Suppressor macrophage (primary cell): ENCODE data around the gene SERINC5.
A peak's percentile ranks its signal among the peaks of the same experiment; 100 is the strongest.
"Not testable (repeated sequence)": the region's sequence is repeated elsewhere in the genome, so short reads cannot be mapped to it uniquely, and the experiment has no call there.

Experiments
- DNase-seq, 4 experiments: peaks; one replicate each; pipeline ENCODE4 v3.0.0-alpha.2; 2020 to 2022

SERINC5 gene

GRCh38 chr5:80129146-80129545 is 126.7 kb downstream of the SERINC5 start:
- DNase-seq, result no peak

GRCh38 chr5:80128141-80128540 is 127.7 kb downstream of the SERINC5 start:
- no peak for DNase-seq

GRCh38 chr5:80127116-80127552 is 128.7 kb downstream of the SERINC5 start:
- DNase-seq, result peak; percentile 77 to 95 (median 88)

DNA sequence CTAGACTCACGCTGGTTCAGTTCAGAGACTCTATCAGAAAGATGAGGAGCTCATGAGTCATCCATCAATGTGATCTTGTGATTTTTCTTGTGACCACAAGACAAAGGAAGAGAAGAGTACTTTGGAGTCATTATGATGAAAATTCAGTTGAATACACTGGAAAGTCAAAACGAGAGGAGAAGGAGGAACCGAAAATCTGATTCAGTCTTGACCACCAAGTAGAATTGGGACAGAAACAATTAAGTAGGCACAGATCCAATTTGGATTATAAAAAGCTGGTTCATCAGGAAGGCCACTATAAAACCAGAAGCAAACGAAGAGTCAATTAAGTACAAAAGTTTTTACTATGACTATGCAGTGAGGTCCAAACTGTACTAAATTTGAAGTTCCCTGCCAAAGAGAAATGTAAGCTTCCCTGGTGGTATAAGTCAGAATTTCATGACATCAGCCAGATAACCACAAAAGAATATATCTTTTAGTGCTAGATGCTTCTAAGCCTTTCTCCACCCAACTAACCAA is 129.8 kb downstream of the SERINC5 start:
- DNase-seq, result peak; percentile 84 to 99 (median 91)

- peak; percentile 53 to 87 (median 72) for DNase-seq
Observed at GRCh38 chr5:80125022-80125961, 130.6 kb downstream of the SERINC5 start.

GRCh38 chr5:80124121-80124918 is 131.5 kb downstream of the SERINC5 start:
- DNase-seq, result peak in 3 of 4 experiments; percentile 38 to 59 (median 58)

DNA sequence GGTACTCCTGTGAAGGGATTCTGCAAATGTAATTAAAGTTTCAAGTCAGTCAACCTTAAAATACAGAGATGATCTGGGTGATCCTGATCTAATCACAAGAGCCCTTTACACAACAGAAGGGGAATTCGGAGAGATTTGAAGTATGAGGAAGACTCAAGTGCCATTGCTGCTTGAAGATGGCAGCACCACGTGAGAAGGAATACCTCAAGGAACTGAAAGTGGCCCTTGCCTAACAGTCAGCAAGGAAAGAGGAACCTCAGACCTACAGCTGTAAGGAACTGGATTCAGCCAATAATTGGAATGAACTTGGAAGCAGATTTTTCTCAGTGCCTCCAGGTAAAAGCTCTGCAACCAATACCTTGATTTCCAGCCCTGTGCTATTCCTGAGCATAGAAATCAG is 133.3 kb downstream of the SERINC5 start:
- DNase-seq, result peak; percentile 87 to 98 (median 93)

DNA sequence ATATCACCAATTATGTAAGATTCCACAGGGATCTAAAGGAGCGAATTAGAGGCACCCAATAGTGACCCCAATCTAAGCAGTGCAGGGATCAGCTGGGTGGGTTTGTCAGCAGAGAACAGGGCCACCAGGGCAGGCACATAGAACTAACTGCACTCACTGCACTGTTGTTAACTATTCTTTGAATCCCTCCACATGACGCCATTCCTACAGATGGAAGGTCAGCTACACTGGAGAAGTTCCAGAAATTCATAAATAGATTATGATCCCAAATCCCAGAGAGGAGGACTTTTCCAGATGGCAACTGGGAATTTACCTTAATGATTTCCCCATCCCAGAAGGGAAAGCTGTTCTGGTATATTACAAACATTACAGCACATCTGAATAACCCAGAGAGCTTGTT is 136.5 kb downstream of the SERINC5 start:
- DNase-seq, result no peak

- no peak for DNase-seq
Observed at GRCh38 chr5:80117446-80117845, 138.4 kb downstream of the SERINC5 start.

GRCh38 chr5:80116465-80116864 is 139.4 kb downstream of the SERINC5 start:
- DNase-seq, result no peak

GRCh38 chr5:80116000-80116399 is 139.8 kb downstream of the SERINC5 start:
- DNase-seq, result no peak

- peak; percentile 46 to 74 (median 68) for DNase-seq
Observed at GRCh38 chr5:80114860-80115259, 141.0 kb downstream of the SERINC5 start.

GRCh38 chr5:80111376-80111990 is 144.4 kb downstream of the SERINC5 start:
- not testable (repeated sequence) for DNase-seq

DNA sequence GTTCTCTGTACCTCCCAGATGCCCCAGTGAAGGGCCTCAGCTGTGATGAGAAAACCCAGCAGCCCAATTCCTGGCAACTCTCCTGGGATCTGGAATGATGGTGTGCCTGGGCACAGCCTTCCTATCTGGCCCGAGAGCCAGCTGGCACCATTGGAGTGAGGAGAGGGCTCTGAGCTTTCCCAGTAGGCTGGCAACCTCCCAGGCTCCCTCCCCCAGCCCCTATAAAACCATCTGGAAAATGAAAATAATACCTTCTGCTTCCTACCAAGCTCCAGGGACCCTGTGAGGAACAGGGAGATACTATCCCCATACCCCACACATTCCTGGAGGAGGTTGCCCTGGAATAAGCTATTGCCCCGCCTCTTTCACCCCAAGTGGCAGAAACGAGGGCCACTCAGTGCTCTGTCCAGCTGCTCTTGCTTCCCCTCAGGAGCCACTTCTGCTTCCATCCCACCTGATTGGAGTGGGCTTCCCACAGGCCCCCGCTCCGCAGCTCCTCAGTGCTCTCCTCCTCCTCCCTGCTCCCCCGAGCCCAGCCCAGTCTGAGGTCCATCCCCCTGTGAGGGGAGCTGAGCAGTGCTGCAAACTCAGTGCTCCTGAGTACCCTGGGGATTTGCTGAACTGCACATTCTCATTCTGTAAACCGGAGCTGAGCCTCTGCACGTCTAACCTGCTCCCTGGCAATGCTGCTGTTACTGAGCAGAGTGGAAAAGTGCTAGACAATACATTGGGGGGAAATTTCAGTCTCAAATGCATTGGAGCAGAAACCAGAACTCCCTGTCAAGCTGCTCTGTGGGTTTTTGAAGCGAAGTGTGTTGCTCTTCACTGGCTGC is 146.0 kb downstream of the SERINC5 start:
- DNase-seq, result no peak

DNA sequence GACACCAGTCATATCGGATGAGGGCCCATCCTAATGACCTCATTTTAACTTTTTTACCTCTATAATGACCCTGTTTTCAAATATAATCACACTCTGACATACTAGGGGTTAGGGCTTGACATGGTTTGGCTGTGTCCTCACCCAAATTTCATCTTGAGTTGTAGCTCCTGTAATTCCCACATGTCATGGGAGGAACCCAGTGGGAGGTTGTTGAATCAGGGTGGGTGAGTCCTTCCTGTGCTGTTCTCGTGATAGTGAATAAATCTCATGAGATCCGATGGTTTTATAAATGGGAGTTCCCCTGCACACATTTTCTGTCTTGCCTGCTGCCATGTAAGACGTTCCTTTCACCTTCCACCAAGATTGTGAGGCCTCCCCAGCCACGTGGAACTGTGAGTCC is 148.9 kb downstream of the SERINC5 start:
- peak in 2 of 4 experiments; percentile 23 to 36 for DNase-seq

DNA sequence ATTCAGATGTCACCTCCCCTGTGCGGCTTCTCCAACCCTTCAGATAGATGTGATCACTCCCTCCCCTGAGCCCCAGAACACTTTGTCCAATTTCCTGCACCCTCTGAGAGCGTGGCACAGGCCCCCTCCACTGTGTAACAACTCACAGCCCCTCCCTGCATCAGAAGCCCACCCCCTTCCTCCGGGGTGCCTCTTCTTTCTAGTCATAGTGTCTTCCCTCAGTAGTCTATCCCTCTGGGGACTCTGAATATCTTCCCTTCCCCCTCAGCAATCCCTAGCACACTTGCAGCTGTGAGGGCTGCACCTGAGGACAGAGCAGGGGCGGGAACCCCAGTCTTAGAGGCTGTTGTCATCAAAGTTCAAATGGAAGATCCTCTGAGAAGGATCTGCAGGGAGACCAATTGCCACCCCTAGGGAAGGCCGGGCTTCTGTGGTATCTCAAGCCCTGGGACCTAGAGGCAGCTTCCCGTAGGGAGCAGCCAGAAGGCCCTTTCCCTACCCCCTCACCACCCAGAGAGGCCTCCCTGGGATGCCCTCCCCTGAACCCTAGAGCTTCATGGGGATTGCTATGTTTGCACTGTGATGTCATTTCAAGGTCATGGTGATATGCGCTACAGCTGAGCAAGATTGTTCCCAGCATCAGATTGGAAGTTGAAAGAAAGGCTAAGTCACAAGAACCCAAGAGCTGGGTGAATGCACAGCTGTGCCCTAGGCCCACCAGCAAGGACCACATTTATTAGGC is 150.0 kb downstream of the SERINC5 start:
- DNase-seq, result no peak

- peak in 3 of 4 experiments; percentile 52 to 75 (median 66) for DNase-seq
Observed at GRCh38 chr5:80103371-80103770, 152.5 kb downstream of the SERINC5 start.

GRCh38 chr5:80101993-80102392 is 153.9 kb downstream of the SERINC5 start:
- no peak for DNase-seq

- DNase-seq, result no peak
Observed at GRCh38 chr5:80097451-80097850, 158.4 kb downstream of the SERINC5 start.

DNA sequence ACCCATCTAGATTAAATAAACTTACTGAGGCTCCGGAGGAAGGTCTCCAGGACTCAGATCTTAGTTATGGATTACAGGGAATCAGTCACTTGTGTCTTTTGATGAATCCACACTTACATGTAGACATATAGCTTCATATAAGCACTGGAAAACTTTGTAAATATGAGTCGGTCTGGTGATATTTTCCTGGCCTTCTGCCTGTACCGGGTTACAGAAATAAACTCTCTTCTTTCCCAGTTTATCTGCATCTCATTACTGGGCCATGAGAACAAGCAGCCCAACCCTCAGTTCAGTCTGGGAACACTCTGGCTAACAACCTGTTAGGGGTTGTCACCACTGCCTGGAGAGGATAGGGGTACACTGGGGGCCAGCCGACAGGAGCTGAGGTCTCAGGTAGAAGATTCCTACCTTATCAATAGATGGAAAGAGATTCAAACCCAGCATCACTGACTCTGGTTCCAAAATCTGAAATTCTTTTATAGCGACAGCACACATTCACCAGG is 161.6 kb downstream of the SERINC5 start:
- no peak for DNase-seq

DNA sequence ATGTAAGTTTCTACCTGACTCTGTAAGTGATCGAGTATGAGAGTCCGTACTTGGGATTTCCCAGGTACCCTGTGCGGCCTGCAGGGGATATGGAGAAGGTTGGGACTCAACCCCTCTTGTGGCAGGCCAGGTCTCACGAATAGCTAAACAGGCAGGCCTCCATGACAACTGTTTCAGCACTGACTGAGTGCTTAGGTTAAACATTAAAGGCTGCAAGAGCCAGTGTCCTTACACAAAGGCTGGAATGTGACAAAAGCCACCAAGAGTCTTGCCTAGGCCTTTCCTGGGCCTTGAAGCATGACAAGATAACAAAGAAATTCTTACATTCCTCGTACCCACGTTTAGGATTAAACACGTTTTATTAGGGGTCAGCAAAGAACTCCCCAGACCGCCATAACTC is 162.1 kb downstream of the SERINC5 start:
- no peak for DNase-seq
